IMR-90 (cell line): ENCODE data around the gene NPAS3. TPM values are rescaled to one million over a fixed set of nuclear protein-coding genes. Genes with fewer than 3 reads are reported as not detected.

Experiments
- ATAC-seq: fragments of 200-7000 bp; cut with Tn5 transposase; 2 replicates; pipeline ENCODE4 v1.9.1; 2020; ENCODE audit warnings: low read depth, mild to moderate bottlenecking, moderate library complexity
- BruUV-seq: library from RNA; stranded (reverse); fragments of 400-500 nt; replicated peaks from 2 replicates; lab custom pipeline; 2021; lab: Mats Ljungman, UMichigan
- CTCF ChIA-PET: fragments of 300-600 bp; formaldehyde crosslinking; extraction: SDS; loops from one replicate; lab custom pipeline; 2021; ENCODE audit warnings: antibody characterized with exemption; lab: Yijun Ruan, JAX
- POLR2A ChIA-PET: fragments of 300-600 bp; sonication (Branson Sonifier 250); formaldehyde crosslinking; loops from one replicate; lab custom pipeline; 2022; ENCODE audit warnings: antibody characterized with exemption; ENCODE audit not compliant: unreplicated experiment; lab: Charles Lee
- DNase-seq: peaks from one replicate; pipeline ENCODE4 v3.0.0; 2013
- H2AFZ ChIP-seq: replicated peaks from 2 replicates; pipeline ENCODE3; 2013; ENCODE audit warnings: low read length, mild to moderate bottlenecking; ENCODE audit not compliant: poor library complexity
- H2AK5ac ChIP-seq: 2 replicates; pipeline ENCODE4 v1.6.1; 2013; ENCODE audit warnings: low read depth, low read length, inconsistent platforms
- H2AK9ac ChIP-seq: replicated peaks from 2 replicates; pipeline ENCODE3; 2013; ENCODE audit warnings: mild to moderate bottlenecking, low read depth, low read length, moderate library complexity; ENCODE audit not compliant: poor library complexity
- H2BK120ac ChIP-seq: 2 replicates; pipeline ENCODE4 v1.6.1; 2013; ENCODE audit warnings: low read depth, low read length, inconsistent platforms
- H2BK15ac ChIP-seq: 3 replicates; pipeline ENCODE4 v1.6.1; 2013; ENCODE audit warnings: low read depth, low read length, inconsistent platforms
- H2BK20ac ChIP-seq: 2 replicates; pipeline ENCODE4 v1.6.1; 2013; ENCODE audit warnings: low read depth, mild to moderate bottlenecking, inconsistent platforms, low read length, moderate library complexity
- H2BK5ac ChIP-seq: 2 replicates; pipeline ENCODE4 v1.6.1; 2013; ENCODE audit warnings: mild to moderate bottlenecking, low read depth, low read length, inconsistent platforms; ENCODE audit not compliant: poor library complexity, severe bottlenecking
- H3K14ac ChIP-seq: replicated peaks from 2 replicates; pipeline ENCODE4 v1.6.1; 2013; ENCODE audit warnings: low read depth, low read length, inconsistent platforms
- H3K18ac ChIP-seq: 2 replicates; pipeline ENCODE4 v1.6.1; 2013; ENCODE audit warnings: low read depth, low read length, control low read depth
- H3K23ac ChIP-seq: 2 replicates; pipeline ENCODE4 v1.6.1; 2013; ENCODE audit warnings: low read depth, low read length, inconsistent platforms
- H3K27ac ChIP-seq: 2 replicates; pipeline ENCODE4 v1.5.1; 2013; ENCODE audit warnings: mild to moderate bottlenecking, control low read depth, low read length; ENCODE audit not compliant: insufficient read depth
- H3K27me3 ChIP-seq: 2 replicates; pipeline ENCODE4 v1.6.1; 2013; ENCODE audit warnings: low read length; ENCODE audit not compliant: control insufficient read depth, insufficient read depth
- H3K36me3 ChIP-seq: 2 replicates; pipeline ENCODE4 v1.6.1; 2013; ENCODE audit warnings: low read length, mixed read lengths; ENCODE audit not compliant: control insufficient read depth, insufficient read depth
- H3K4ac ChIP-seq: 2 replicates; pipeline ENCODE4 v1.6.1; 2013; ENCODE audit warnings: low read depth, low read length, inconsistent platforms
- H3K4me1 ChIP-seq: 2 replicates; pipeline ENCODE4 v1.6.1; 2013; ENCODE audit warnings: low read length, mixed read lengths; ENCODE audit not compliant: control insufficient read depth, insufficient read depth
- H3K4me2 ChIP-seq: 2 replicates; pipeline ENCODE4 v1.6.1; 2013; ENCODE audit warnings: low read depth, mild to moderate bottlenecking, control low read depth, low read length, moderate library complexity
- H3K4me3 ChIP-seq: 2 replicates; pipeline ENCODE4 v1.5.1; 2013; ENCODE audit warnings: low read depth, mild to moderate bottlenecking, control low read depth, low read length, moderate library complexity; ENCODE audit not compliant: insufficient read depth
- H3K56ac ChIP-seq: 2 replicates; pipeline ENCODE4 v1.6.1; 2013; ENCODE audit warnings: low read length, inconsistent platforms; ENCODE audit not compliant: insufficient read depth; ENCODE audit errors: extremely low read depth
- H3K79me1 ChIP-seq, 2 experiments: 2 replicates each; pipeline ENCODE4 v1.6.1; 2013; ENCODE audit warnings: low read length in 2 of 2, inconsistent platforms in 1 of 2, low read depth in 1 of 2
- H3K9ac ChIP-seq: 2 replicates; pipeline ENCODE4 v1.6.1; 2013; ENCODE audit warnings: low read depth, low read length, control low read depth
- H3K9me1 ChIP-seq: 2 replicates; pipeline ENCODE4 v1.6.1; 2013; ENCODE audit warnings: low read length, inconsistent platforms; ENCODE audit not compliant: insufficient read depth
- H3K9me3 ChIP-seq: 2 replicates; pipeline ENCODE4 v1.6.1; 2013; ENCODE audit warnings: low read length; ENCODE audit not compliant: control insufficient read depth, insufficient read depth
- H4K20me1 ChIP-seq: 2 replicates; pipeline ENCODE4 v1.6.1; 2013; ENCODE audit warnings: low read length, inconsistent platforms; ENCODE audit not compliant: insufficient read depth
- H4K5ac ChIP-seq: 2 replicates; pipeline ENCODE4 v1.6.1; 2013; ENCODE audit warnings: mild to moderate bottlenecking, low read depth, low read length, control low read depth
- H4K8ac ChIP-seq, 2 experiments: 2 replicates each; pipeline ENCODE4 v1.6.1; 2013; ENCODE audit warnings: low read depth in 2 of 2, low read length in 2 of 2, control low read depth in 1 of 2, inconsistent platforms in 1 of 2
- H4K91ac ChIP-seq: 2 replicates; pipeline ENCODE4 v1.6.1; 2013; ENCODE audit warnings: low read depth, low read length, inconsistent platforms; ENCODE audit not compliant: insufficient read depth
- FOS ChIP-seq: fragments of 150-350 bp; IDR thresholded peaks from 2 replicates; pipeline ENCODE4 v1.6.1; 2016; ENCODE audit warnings: low read depth, low read length
- MAFK ChIP-seq: IDR thresholded peaks from 2 replicates; pipeline ENCODE4 v1.6.1; 2012; ENCODE audit warnings: low read depth, low read length, improper control_type of control experiment
- MAZ ChIP-seq: IDR thresholded peaks from 2 replicates; pipeline ENCODE4 v1.6.1; 2012; ENCODE audit warnings: low read depth, mild to moderate bottlenecking, low read length, improper control_type of control experiment, moderate library complexity, borderline replicate concordance
- MXI1 ChIP-seq: IDR thresholded peaks from 2 replicates; pipeline ENCODE4 v1.6.1; 2012; ENCODE audit warnings: low read depth, mild to moderate bottlenecking, low read length, moderate library complexity, borderline replicate concordance
- NFE2L2 ChIP-seq: fragments of 150-350 bp; IDR thresholded peaks from 2 replicates; pipeline ENCODE4 v1.6.1; 2016; ENCODE audit warnings: low read depth, mild to moderate bottlenecking, low read length
- POLR2A ChIP-seq: IDR thresholded peaks from 2 replicates; pipeline ENCODE4 v1.6.1; 2012; ENCODE audit warnings: mild to moderate bottlenecking, low read depth, low read length
- USF2 ChIP-seq: fragments of 150-350 bp; IDR thresholded peaks from 2 replicates; pipeline ENCODE4 v1.6.1; 2017; ENCODE audit warnings: mild to moderate bottlenecking, antibody characterized with exemption, low read length, low read depth
- WGBS, 2 experiments: methylation state at CpG; one replicate each; pipeline versions ENCODE4 v1.1.5 to v1.1.7; 2013; ENCODE audit warnings: missing lambda C conversion rate in 2 of 2; ENCODE audit not compliant: insufficient read length in 1 of 2; ENCODE audit errors: extremely low coverage in 2 of 2; 5-methylcytosine and 5-hydroxymethylcytosine counted together
- dilution Hi-C: fragments of 300-500 bp; cut with HindIII; formaldehyde crosslinking; loops from one replicate; pipeline ENCODE4 v1.14.3; 2018; ENCODE audit warnings: low sequenced_read_pairs; ENCODE audit not compliant: unreplicated experiment
- in situ Hi-C: fragments of 300-500 bp; cut with MboI; formaldehyde crosslinking; loops from 3 replicates; pipeline ENCODE4 v1.14.3; 2019; ENCODE audit warnings: low sequenced_read_pairs, inconsistent platforms, mixed read lengths
- intact Hi-C: fragments of 100-400 bp; cut with micrococcal nuclease; formaldehyde crosslinking; loops from 2 replicates; pipeline ENCODE4 v1.10.0; 2022
- polyA plus RNA-seq, 3 experiments: library from polyadenylated mRNA; depleted of rRNA; stranded (reverse); fragments of >200 nt; gene quantifications; 2 replicates each; pipeline ENCODE4 v1.2.3, GENCODE V29; 2012; ENCODE audit warnings: low replicate concordance in 1 of 3
- total RNA-seq: library from RNA; depleted of rRNA; stranded (reverse); fragments of >200 nt; gene quantifications from 2 replicates; pipeline ENCODE4 v1.2.3, GENCODE V29; 2012

Gene NPAS3
- total and polyA plus RNA-seq, 2 of the 4 experiments (the other 2 are of a cell fraction) = not detected

GRCh38 chr14:33287189-33287588 is 348.5 kb downstream of the NPAS3 start:
- ChIA-PET CTCF (no interaction called here), POLR2A (no interaction called here)
- H2BK15ac ChIP-seq = no peak overlapping the region
- no peak overlapping the region for H3K9ac ChIP-seq
- no peaks in the 10 kb centered on the region for H4K20me1 ChIP-seq
- H3K4me3 ChIP-seq = no peak overlapping the region
- H2AK5ac ChIP-seq = no peak overlapping the region
- H2BK20ac ChIP-seq = no peak overlapping the region
- ATAC-seq (no peak), DNase-seq (no peak)
- H3K4me1 ChIP-seq = no peaks in the 10 kb centered on the region
- no peak overlapping the region for H2BK120ac ChIP-seq
- intact Hi-C loops = no loop called here
- no peak overlapping the region for H3K18ac ChIP-seq
- H2BK5ac ChIP-seq = no peak overlapping the region
- no peak overlapping the region for H3K23ac ChIP-seq
- dilution Hi-C loops = no loop called here
- in situ Hi-C loops = no loop called here
- H3K9me3 ChIP-seq = no peaks in the 10 kb centered on the region
- H3K4ac ChIP-seq = no peak overlapping the region
- no TSS peak for BruUV-seq
- H3K4me2 ChIP-seq = no peak overlapping the region
- H4K91ac ChIP-seq = no peak overlapping the region
- no peaks in the 10 kb centered on the region for H3K79me1 ChIP-seq
- no peaks in the 10 kb centered on the region for H3K9me1 ChIP-seq
- H3K14ac ChIP-seq = no peak overlapping the region
- no peak overlapping the region for H4K8ac ChIP-seq
- no peaks in the 10 kb centered on the region for H3K27me3 ChIP-seq
- H2AFZ ChIP-seq = no peak overlapping the region
- TF ChIP-seq NFE2L2 (no peak), MAFK (no peak), MXI1 (no peak), POLR2A (no peak), FOS (no peak), MAZ (no peak), USF2 (no peak)
- no peak overlapping the region for H4K5ac ChIP-seq
- no peak overlapping the region for H3K27ac ChIP-seq
- no CpG with 5 or more reads among the region's 6 CpGs for WGBS, 2 experiments
- H2AK9ac ChIP-seq = no peak overlapping the region
- no peaks in the 10 kb centered on the region for H3K36me3 ChIP-seq
- H3K56ac ChIP-seq = no peak overlapping the region
